ENCODE results near the gene CDH18.

DNA sequence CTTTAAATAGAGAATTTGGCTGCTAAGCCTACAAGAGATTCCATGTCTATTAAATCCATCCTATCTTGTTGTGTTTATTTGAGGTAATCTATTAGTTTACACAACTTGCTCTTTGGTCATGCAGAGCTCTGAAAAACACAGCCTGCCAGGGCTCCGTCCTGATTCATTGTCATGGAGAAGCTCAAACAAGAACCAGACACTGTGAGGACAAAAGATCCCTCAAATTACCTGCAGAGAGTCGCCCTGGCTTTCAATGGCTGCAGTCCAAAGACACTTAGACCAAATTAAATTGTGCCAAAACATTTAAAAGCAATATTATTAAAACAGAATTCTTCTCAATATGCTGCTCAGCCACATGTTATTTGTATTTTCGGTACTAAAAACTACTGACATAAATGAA, 60.1 kb downstream of the CDH18 start:
- TF ChIP-seq, protein P1, sequence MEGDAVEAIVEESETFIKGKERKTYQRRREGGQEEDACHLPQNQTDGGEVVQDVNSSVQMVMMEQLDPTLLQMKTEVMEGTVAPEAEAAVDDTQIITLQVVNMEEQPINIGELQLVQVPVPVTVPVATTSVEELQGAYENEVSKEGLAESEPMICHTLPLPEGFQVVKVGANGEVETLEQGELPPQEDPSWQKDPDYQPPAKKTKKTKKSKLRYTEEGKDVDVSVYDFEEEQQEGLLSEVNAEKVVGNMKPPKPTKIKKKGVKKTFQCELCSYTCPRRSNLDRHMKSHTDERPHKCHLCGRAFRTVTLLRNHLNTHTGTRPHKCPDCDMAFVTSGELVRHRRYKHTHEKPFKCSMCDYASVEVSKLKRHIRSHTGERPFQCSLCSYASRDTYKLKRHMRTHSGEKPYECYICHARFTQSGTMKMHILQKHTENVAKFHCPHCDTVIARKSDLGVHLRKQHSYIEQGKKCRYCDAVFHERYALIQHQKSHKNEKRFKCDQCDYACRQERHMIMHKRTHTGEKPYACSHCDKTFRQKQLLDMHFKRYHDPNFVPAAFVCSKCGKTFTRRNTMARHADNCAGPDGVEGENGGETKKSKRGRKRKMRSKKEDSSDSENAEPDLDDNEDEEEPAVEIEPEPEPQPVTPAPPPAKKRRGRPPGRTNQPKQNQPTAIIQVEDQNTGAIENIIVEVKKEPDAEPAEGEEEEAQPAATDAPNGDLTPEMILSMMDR (IDR thresholded peaks at IDR 0.05) = no peak
- no peak for TF ChIP-seq POLR2A (IDR thresholded peaks at IDR 0.05)
- no peak for TF ChIP-seq EP300 (IDR thresholded peaks at IDR 0.05)
